ENCODE data around the gene PLSCR1. TPM values are rescaled to one million over a fixed set of nuclear protein-coding genes. Genes with fewer than 3 reads are reported as not detected.

The PLSCR1 gene
- polyA plus RNA-seq, 2 of the 4 experiments (the other 2 are of a cell fraction) = 37.1 to 54.4 TPM

- CTCF ChIA-PET = interaction anchor here (2.9 kb wide), 1 partner anchor 55 kb away, joined by 16 read pairs; no protein-coding TSS in a partner anchor
- H3K4me3 ChIP-seq = no peak overlapping the region
- TF ChIP-seq FOSL2 (IDR thresholded peaks at IDR 0.05) (no peak), FOSL2 (CRISPR knock-in tag; IDR thresholded peaks at IDR 0.05) (no peak), RARB (CRISPR knock-in tag; IDR thresholded peaks at IDR 0.05) (no peak), HOXA7 (CRISPR knock-in tag; IDR thresholded peaks at IDR 0.05) (no peak), SMC3 (IDR thresholded peaks at IDR 0.05) (no peak)
- FAIRE-seq (no peak), DNase-seq (ENCODE audit: low read depth in 1 of 2, low spot score in 1 of 2) (no peak), ATAC-seq (no peak)
- POLR2A ChIA-PET = no interaction called here
- no peak overlapping the region for H3K27ac ChIP-seq
- H3K4me1 ChIP-seq = no peaks in the 10 kb centered on the region
- no peak overlapping the region for H3K4me2 ChIP-seq
- peaks cover 20% of the 10 kb centered on the region for H3K9me3 ChIP-seq
Measured at GRCh38 chr3:146585156-146585555, 40.7 kb upstream of the PLSCR1 start.

- TF ChIP-seq RNF2 (IDR thresholded peaks at IDR 0.05; ENCODE audit: borderline replicate concordance, low read depth) (no peak), FOXS1 (CRISPR knock-in tag; IDR thresholded peaks at IDR 0.05) (no peak), ZFP36 (IDR thresholded peaks at IDR 0.05; ENCODE audit: borderline replicate concordance, partially characterized antibody) (no peak), CHD2 (IDR thresholded peaks at IDR 0.05; ENCODE audit: low read length, partially characterized antibody) (no peak), HOXB5 (CRISPR knock-in tag; IDR thresholded peaks at IDR 0.05) (no peak), ZC3H11A (IDR thresholded peaks at IDR 0.05) (no peak), RCOR1 (IDR thresholded peaks at IDR 0.05; ENCODE audit: low read depth, low read length) (no peak)
- CTCF ChIA-PET = interaction anchor here (1.0 to 1.2 kb wide), 3 partner anchors 56 to 360 kb away, joined by 3 to 5 read pairs (median 4); no protein-coding TSS in a partner anchor
- Histone ChIP-seq H3K4me1 (no peaks in the 10 kb centered on the region), H3K4me3 (no peak overlapping the region), H3K4me2 (no peak overlapping the region), H3K27ac (0 out of 6 replicates have a peak overlapping the region, but pooled peaks of 1 of the 2 experiments have one; percentile 16), H3K9me3 (peaks cover 20% of the 10 kb centered on the region)
- DNase-seq (ENCODE audit: low read depth in 1 of 2, low spot score in 1 of 2) = peak in 1 of 2 experiments; percentile 13
- no peak for ATAC-seq
- POLR2A ChIA-PET = no interaction called here
- FAIRE-seq = no peak
Measured at GRCh38 chr3:146581951-146582467, 37.6 kb upstream of the PLSCR1 start.

GRCh38 chr3:146581080-146581601 is 36.7 kb upstream of the PLSCR1 start:
- TF ChIP-seq CTCF (IDR thresholded peaks at IDR 0.05) (no peak), POLR2A (IDR thresholded peaks at IDR 0.05; ENCODE audit: low read length) (no peak), ESRRA (IDR thresholded peaks at IDR 0.05; ENCODE audit: borderline replicate concordance, low read length) (no peak), REST (IDR thresholded peaks at IDR 0.05) (no peak), BHLHE40 (IDR thresholded peaks at IDR 0.05; ENCODE audit: low read depth, low read length) (no peak)
- ChIA-PET POLR2A (no interaction called here), CTCF (interaction anchor here (0.7 to 2.5 kb wide), 7 partner anchors 8 to 361 kb away, joined by 3 to 10 read pairs (median 3); no protein-coding TSS in a partner anchor)
- H3K27ac ChIP-seq = no peak overlapping the region
- H3K4me1 ChIP-seq = no peaks in the 10 kb centered on the region
- DNase-seq (ENCODE audit: low read depth in 1 of 2, low spot score in 1 of 2) (no peak), FAIRE-seq (peak; percentile 65), ATAC-seq (no peak)
- no peak overlapping the region for H3K4me3 ChIP-seq
- WGBS (ENCODE audit: missing lambda C conversion rate) = 23% methylated on average over 1 of the region's 1 CpG
- H3K4me2 ChIP-seq = no peak overlapping the region
- peaks cover 20% of the 10 kb centered on the region for H3K9me3 ChIP-seq

All from A549 (cell line).